A673 (cell line): ENCODE measurements around the gene CPB1.

ENCODE experiments used
- CTCF ChIP-seq: fragments of 300-800, 200-600 bp; sonication (generic); conservative IDR thresholded peaks from 2 replicates; pipeline ENCODE4 v1.5.1; 2017; ENCODE audit warnings: low read depth, mild to moderate bottlenecking, antibody characterized with exemption, low read length, moderate library complexity, mixed read lengths
- EZH2 ChIP-seq: fragments of 200-600 bp; sonication (generic); IDR thresholded peaks from 2 replicates; pipeline ENCODE4 v1.6.1; 2017; ENCODE audit warnings: borderline replicate concordance, low read depth, mild to moderate bottlenecking, mixed read lengths, antibody characterized with exemption, low read length; ENCODE audit not compliant: poor library complexity, severe bottlenecking

GRCh38 chr3:148791920-148792319, 35.7 kb upstream of the CPB1 start:
- no peak for TF ChIP-seq CTCF
- TF ChIP-seq EZH2 = no peak
